Inflammatory macrophage treated with lipopolysaccharide for 4 hours (primary cell): Measurements from ENCODE around the gene TNFRSF8.

Experiments used
- DNase-seq: peaks from one replicate; pipeline ENCODE4 v3.0.0-alpha.2; 2020

The TNFRSF8 gene

GRCh38 chr1:12177156-12177998 is 114.3 kb downstream of the TNFRSF8 start:
- no peak for DNase-seq

DNA sequence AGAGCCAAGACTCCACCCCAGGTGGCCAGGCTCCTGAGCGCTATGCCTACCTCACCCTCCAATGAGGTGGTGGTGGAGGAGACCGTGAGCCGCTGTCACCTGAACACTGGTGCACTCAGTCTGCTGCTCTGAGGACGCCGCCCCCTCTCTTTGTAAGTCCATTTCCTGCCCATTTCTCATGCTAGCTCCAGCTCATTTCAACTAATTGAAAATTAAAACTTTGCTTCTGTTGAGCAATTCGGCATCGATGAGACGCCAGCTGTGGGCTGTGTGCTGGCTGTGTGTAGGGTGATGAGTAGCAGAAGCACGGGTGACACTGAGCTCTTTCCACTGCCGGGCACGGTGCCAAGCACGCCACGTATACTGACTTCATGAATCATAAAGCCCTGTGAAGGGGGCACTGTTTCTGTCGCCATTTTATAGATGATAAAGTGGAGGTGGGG is 114.9 kb downstream of the TNFRSF8 start:
- DNase-seq: peak; percentile 91

DNA sequence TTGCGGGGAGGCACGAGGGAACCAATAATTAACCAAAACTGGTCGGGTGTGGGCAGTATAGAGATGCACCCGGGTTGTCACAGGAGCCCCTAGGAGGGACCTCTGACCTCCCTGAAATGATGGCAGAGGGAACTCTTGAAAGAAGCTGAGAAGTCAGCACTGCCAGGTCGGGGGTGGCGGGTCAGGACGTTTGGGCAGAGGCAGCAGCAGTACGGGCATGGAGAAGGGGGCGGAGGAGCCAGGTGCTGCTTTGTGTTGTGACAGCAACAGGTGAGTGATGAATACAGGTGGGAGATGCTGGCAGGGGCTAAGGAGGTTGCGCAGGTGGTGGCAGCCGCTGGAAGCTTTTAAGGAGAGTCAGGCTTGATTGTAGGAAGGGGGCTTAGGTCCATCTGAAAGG is 115.4 kb downstream of the TNFRSF8 start:
- no peak for DNase-seq

- DNase-seq: peak; percentile 78
Observed at GRCh38 chr1:12179111-12179519, 116.0 kb downstream of the TNFRSF8 start.

DNA sequence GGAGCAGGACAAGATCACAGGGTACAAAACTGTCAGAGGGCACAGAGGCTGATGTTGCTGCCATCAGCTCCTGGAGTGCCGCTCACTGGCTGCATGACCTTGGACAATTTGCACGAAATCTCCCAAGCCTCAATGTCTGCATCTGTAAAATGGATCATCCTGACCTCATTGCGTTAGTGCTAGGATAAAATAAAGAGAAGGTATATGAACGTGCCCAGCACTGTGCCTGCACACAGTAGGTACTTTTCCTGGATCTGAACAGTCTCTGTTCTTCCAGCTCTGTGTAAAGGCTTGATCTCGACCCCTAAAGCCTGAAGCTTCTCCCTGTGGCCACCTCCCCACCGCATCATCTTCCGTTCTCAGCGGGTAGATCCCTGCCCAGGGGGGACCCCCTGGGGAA is 116.6 kb downstream of the TNFRSF8 start:
- no peak for DNase-seq

DNA sequence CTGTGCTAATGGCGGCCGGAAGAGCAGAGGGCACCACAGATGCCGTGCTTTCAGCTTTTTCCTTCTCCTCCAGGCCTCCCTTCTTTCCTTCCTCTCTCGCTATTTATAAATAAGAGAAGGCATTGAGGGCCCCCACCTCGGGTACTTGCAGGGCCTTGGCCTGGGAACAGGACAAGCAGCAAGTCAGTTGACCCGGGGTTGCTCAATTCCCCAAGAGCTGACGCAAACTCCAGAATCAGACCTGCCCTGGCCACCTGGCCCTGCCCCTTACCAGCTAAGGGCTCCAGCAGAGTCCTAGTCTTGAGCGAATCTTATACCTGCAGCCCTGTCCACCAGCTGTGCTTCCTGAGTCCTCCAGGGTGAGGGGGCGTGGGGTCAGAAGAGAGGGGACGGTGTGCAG is 117.2 kb downstream of the TNFRSF8 start:
- peak; percentile 81 for DNase-seq

DNA sequence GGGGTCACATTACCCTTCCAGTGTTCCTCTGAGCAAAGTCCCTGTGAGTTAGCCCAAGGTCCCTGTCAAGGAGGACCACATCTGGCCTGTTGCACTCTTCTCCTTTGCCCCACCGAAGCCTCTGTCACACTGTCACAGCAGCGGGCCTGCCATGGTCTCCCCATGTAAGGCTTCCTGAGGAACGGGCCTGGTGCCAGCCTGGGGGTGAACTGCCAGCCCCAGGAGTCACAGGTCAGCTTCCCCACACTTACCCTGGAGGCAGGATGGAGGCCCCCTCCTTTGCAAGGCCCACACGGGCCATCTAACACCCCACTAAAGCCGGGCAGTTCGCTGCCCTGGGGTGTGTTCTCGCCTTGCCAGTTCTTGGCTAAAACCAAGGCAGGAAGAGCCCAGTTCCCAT is 117.8 kb downstream of the TNFRSF8 start:
- no peak for DNase-seq

- DNase-seq: no peak
Observed at GRCh38 chr1:12181568-12181967, 118.5 kb downstream of the TNFRSF8 start.

GRCh38 chr1:12182410-12182984 is 119.4 kb downstream of the TNFRSF8 start:
- DNase-seq: no peak

DNA sequence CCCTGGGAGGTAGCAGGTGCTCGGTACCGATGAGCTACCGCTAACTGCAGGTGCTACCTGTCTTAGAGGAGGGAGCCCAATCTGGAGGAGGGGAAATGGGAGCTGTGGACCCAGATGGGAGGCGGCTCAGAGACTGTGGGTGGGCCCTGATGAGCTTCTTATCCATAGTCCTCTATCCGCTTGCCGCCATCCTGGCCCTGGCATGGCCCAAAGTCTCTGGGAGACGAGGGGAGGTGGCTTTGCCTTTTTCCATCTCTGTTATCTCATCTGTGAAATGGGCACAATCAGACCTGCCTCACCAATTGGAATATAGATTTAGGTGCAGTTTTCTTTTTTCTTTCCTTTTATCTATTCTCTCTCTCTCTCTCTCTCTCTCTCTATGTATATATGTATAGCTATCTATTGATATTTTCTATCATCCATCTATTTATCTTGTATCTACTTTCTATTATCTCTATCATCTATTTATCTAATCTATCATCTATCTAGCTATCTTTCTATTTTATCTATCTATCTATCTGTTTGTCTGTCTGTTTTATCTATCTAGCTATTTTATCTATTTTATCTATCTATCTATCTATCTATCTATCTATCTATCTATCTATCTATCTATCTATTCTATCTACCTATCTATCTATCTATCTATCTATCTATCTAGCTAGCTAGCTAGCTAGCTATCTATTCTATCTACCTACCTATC is 120.1 kb downstream of the TNFRSF8 start:
- no peak for DNase-seq

GRCh38 chr1:12184008-12184681 is 121.0 kb downstream of the TNFRSF8 start:
- DNase-seq: peak; percentile 93

GRCh38 chr1:12185036-12185917 is 122.2 kb downstream of the TNFRSF8 start:
- no peak for DNase-seq

- no peak for DNase-seq
Observed at GRCh38 chr1:12185918-12186678, 123.0 kb downstream of the TNFRSF8 start.

DNA sequence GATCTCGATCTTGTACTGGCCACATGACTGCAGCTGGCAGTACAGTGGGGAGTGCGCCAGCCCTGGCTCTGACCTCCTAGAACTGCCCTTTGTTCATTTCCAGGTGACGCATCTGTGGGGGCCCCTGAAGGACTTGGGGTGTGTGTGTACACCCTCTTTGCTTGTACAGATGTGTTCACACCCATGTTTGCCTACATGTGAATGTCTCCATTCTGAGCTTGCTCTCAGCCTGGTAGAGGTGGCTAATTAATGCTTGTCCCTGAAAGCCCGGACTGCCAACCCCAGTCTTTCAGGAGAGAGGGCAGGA is 123.5 kb downstream of the TNFRSF8 start:
- no peak for DNase-seq

- no peak for DNase-seq
Observed at GRCh38 chr1:12188115-12188514, 125.0 kb downstream of the TNFRSF8 start.

GRCh38 chr1:12188657-12189327 is 125.7 kb downstream of the TNFRSF8 start:
- no peak for DNase-seq

DNA sequence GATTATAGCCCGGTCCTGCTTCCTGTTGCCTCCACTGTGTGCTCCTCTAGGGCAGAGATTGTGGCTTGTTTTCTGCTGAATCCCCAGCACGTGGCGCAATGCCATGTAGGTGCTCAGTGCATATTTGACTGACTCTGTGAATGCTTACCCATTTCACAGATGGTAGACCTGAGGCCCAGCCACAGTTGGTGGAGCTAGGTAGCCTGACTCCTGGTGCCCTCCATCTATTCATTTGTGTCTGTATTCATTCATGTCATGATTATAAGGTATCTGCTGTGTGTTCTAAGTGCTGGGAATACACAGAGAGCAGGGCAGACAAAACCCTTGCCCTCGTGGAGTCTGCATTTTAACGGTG is 126.2 kb downstream of the TNFRSF8 start:
- no peak for DNase-seq

GRCh38 chr1:12191242-12192032 is 128.3 kb downstream of the TNFRSF8 start:
- no peak for DNase-seq
